ENCODE data around the gene APOL3. TPM values are rescaled to one million over a fixed set of nuclear protein-coding genes. Genes with fewer than 3 reads are reported as not detected.

Gene APOL3
- total and polyA plus RNA-seq, 2 of the 13 experiments (the other 11 are each of a cell fraction or from before 2014, with no cell fraction given): 3.8 to 5.4 TPM

- TF ChIP-seq ZNF292 (CRISPR knock-in tag; IDR thresholded peaks at IDR 0.05; ENCODE audit: borderline replicate concordance, low read depth) (peak; percentile 78), ZFX (CRISPR knock-in tag; IDR thresholded peaks at IDR 0.05; ENCODE audit: low read depth) (peak; percentile 85), ZMYM3 (CRISPR knock-in tag; IDR thresholded peaks at IDR 0.05) (peak; percentile 61), HMGXB4 (CRISPR knock-in tag; IDR thresholded peaks at IDR 0.05; ENCODE audit: borderline replicate concordance in 1 of 2, low read depth in 1 of 2) (0 out of 4 replicates have a peak, but pooled peaks of 1 of the 2 experiments have one; percentile 60), AHDC1 (CRISPR knock-in tag; IDR thresholded peaks at IDR 0.05; ENCODE audit: borderline replicate concordance) (no peak), ZNF34 (CRISPR knock-in tag; IDR thresholded peaks at IDR 0.05; ENCODE audit: borderline replicate concordance) (no peak), CREM (IDR thresholded peaks at IDR 0.05) (0 out of 2 replicates have a peak, but pooled peaks have one; percentile 13), CREM (CRISPR knock-in tag; IDR thresholded peaks at IDR 0.05) (no peak), ZSCAN25 (CRISPR knock-in tag; IDR thresholded peaks at IDR 0.05) (0 out of 2 replicates have a peak, but pooled peaks have one; percentile 23), RBM22 (optimal IDR thresholded peaks at IDR 0.05; ENCODE audit: low read length) (no peak), FOSL2 (CRISPR knock-in tag; IDR thresholded peaks at IDR 0.05) (peak; percentile 57), HMGXB3 (CRISPR knock-in tag; IDR thresholded peaks at IDR 0.05; ENCODE audit: borderline replicate concordance) (0 out of 2 replicates have a peak, but pooled peaks have one; percentile 12), ZNF740 (CRISPR knock-in tag; IDR thresholded peaks at IDR 0.05) (peak; percentile 75; the same call in 1 of the 2 replicates)
- TF ChIP-seq, protein P1, sequence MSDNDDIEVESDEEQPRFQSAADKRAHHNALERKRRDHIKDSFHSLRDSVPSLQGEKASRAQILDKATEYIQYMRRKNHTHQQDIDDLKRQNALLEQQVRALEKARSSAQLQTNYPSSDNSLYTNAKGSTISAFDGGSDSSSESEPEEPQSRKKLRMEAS (IDR thresholded peaks at IDR 0.05): peak; percentile 17; the same call in 1 of the 2 replicates
These were observed 3.8 kb downstream of the APOL3 start (continued) for GRCh38 chr22:36156515-36157419.

All from HepG2 (cell line).